WTC11 (cell line): ENCODE measurements around the gene ITGA11. TPM values are rescaled to one million over a fixed set of nuclear protein-coding genes. Genes with fewer than 3 reads are reported as not detected.
A peak's percentile ranks its signal among the peaks of the same experiment; 100 is the strongest.

ENCODE experiments used
- ATAC-seq: fragments of 200-7000 bp; cut with Tn5 transposase; 2 replicates; pipeline ENCODE4 v1.10.0; 2021; ENCODE audit warnings: mild to moderate bottlenecking, moderate library complexity
- CTCF ChIA-PET: fragments of 300-600 bp; sonication (Branson Sonifier 250); formaldehyde crosslinking; loops from one replicate; lab custom pipeline; 2021; ENCODE audit warnings: antibody characterized with exemption; lab: Charles Lee
- POLR2A ChIA-PET: fragments of 350-600 bp; sonication (Branson Sonifier 250); formaldehyde crosslinking; loops from one replicate; lab custom pipeline; 2021; ENCODE audit warnings: antibody characterized with exemption; lab: Charles Lee
- DNase-seq: peaks from one replicate; pipeline ENCODE4 v3.0.0; 2021; ENCODE audit warnings: low spot score
- H3K27ac Mint-ChIP-seq: 2 replicates; pipeline ENCODE4 v1.8.0; 2021; ENCODE audit warnings: mixed read lengths
- H3K27me3 Mint-ChIP-seq: 2 replicates; pipeline ENCODE4 v1.8.0; 2021; ENCODE audit warnings: low read depth, mild to moderate bottlenecking, moderate library complexity, mixed read lengths
- H3K36me3 Mint-ChIP-seq: 2 replicates; pipeline ENCODE4 v1.8.0; 2021; ENCODE audit warnings: mixed read lengths
- H3K4me1 Mint-ChIP-seq: 2 replicates; pipeline ENCODE4 v1.8.0; 2022; ENCODE audit warnings: mixed read lengths
- H3K4me3 Mint-ChIP-seq: 2 replicates; pipeline ENCODE4 v1.8.0; 2021; ENCODE audit warnings: mild to moderate bottlenecking, moderate library complexity, mixed read lengths
- H3K9me3 Mint-ChIP-seq: 2 replicates; pipeline ENCODE4 v1.8.0; 2021; ENCODE audit warnings: mixed read lengths
- CREB1 ChIP-seq: sonication (generic); formaldehyde crosslinking; IDR thresholded peaks from 2 replicates; pipeline ENCODE4 v1.8.0; 2023; ENCODE audit warnings: mild to moderate bottlenecking, missing genetic modification reagents
- ELF4 ChIP-seq: sonication (generic); formaldehyde crosslinking; IDR thresholded peaks from 2 replicates; pipeline ENCODE4 v1.8.1; 2022; ENCODE audit warnings: low read depth, mild to moderate bottlenecking, moderate library complexity, missing genetic modification reagents
- FOXJ3 ChIP-seq: sonication (generic); formaldehyde crosslinking; IDR thresholded peaks from 2 replicates; pipeline ENCODE4 v1.9.0; 2021; ENCODE audit warnings: missing genetic modification reagents, mild to moderate bottlenecking, borderline replicate concordance
- JUN ChIP-seq: sonication (generic); formaldehyde crosslinking; IDR thresholded peaks from 2 replicates; pipeline ENCODE4 v1.8.0; 2023; ENCODE audit warnings: mild to moderate bottlenecking, missing genetic modification reagents
- KAT7 ChIP-seq: sonication (generic); formaldehyde crosslinking; IDR thresholded peaks from 2 replicates; pipeline ENCODE4 v1.8.1; 2023; ENCODE audit warnings: missing genetic modification reagents, mild to moderate bottlenecking, borderline replicate concordance
- MYBL2 ChIP-seq: sonication (generic); formaldehyde crosslinking; IDR thresholded peaks from 2 replicates; pipeline ENCODE4 v1.8.1; 2023; ENCODE audit warnings: mild to moderate bottlenecking, moderate library complexity, missing genetic modification reagents
- NR2C2 ChIP-seq: sonication (generic); formaldehyde crosslinking; IDR thresholded peaks from 2 replicates; pipeline ENCODE4 v1.8.0; 2022; ENCODE audit warnings: mild to moderate bottlenecking, missing genetic modification reagents
- RORB ChIP-seq: fragments of 250-450 bp; sonication (Bioruptor Pico); IDR thresholded peaks from 2 replicates; pipeline ENCODE4 v1.9.0; 2021; ENCODE audit warnings: mild to moderate bottlenecking
- SMAD4 ChIP-seq: sonication (generic); formaldehyde crosslinking; IDR thresholded peaks from 2 replicates; pipeline ENCODE4 v1.8.0; 2022; ENCODE audit warnings: mild to moderate bottlenecking, missing genetic modification reagents
- SP1 ChIP-seq: sonication (generic); formaldehyde crosslinking; conservative IDR thresholded peaks from 2 replicates; pipeline ENCODE4 v1.8.1; 2022; ENCODE audit warnings: missing genetic modification reagents
- TP53 ChIP-seq: sonication (generic); formaldehyde crosslinking; IDR thresholded peaks from 2 replicates; pipeline ENCODE4 v1.8.1; 2023; ENCODE audit warnings: mild to moderate bottlenecking, missing genetic modification reagents
- ZMAT4 ChIP-seq: fragments of 250-450 bp; sonication (Bioruptor Pico); IDR thresholded peaks from 2 replicates; pipeline ENCODE4 v1.9.0; 2021; ENCODE audit warnings: mild to moderate bottlenecking
- ZNF263 ChIP-seq: sonication (generic); formaldehyde crosslinking; IDR thresholded peaks from 2 replicates; pipeline ENCODE4 v1.8.1; 2022; ENCODE audit warnings: low read depth, mild to moderate bottlenecking, moderate library complexity, missing genetic modification reagents
- ZNF317 ChIP-seq: sonication (generic); formaldehyde crosslinking; IDR thresholded peaks from 2 replicates; pipeline ENCODE4 v1.8.1; 2023; ENCODE audit warnings: low read depth, mild to moderate bottlenecking, moderate library complexity, missing genetic modification reagents, borderline replicate concordance
- ZNF396 ChIP-seq: fragments of 250-450 bp; sonication (Bioruptor Pico); IDR thresholded peaks from 2 replicates; pipeline ENCODE4 v1.8.0; 2021; ENCODE audit warnings: mild to moderate bottlenecking, moderate library complexity, borderline replicate concordance
- total RNA-seq: library from RNA; stranded (reverse); gene quantifications from 3 replicates; pipeline ENCODE4 v1.2.3, GENCODE V29; 2021
- TF ChIP-seq, protein P1 (sequence below): fragments of 250-450 bp; sonication (Bioruptor Pico); IDR thresholded peaks from 2 replicates; pipeline ENCODE4 v1.9.0; 2021; ENCODE audit warnings: mild to moderate bottlenecking, borderline replicate concordance
- TF ChIP-seq, protein P2 (sequence below): sonication (generic); formaldehyde crosslinking; IDR thresholded peaks from 2 replicates; pipeline ENCODE4 v1.8.1; 2023; ENCODE audit warnings: mild to moderate bottlenecking, missing genetic modification reagents
- TF ChIP-seq, protein P3 (sequence below): sonication (generic); formaldehyde crosslinking; IDR thresholded peaks from 2 replicates; pipeline ENCODE4 v1.8.1; 2022; ENCODE audit warnings: low read depth, missing genetic modification reagents, borderline replicate concordance
- TF ChIP-seq, protein P4 (sequence below): fragments of 250-450 bp; sonication (Bioruptor Pico); conservative IDR thresholded peaks from 2 replicates; pipeline ENCODE4 v1.9.0; 2021; ENCODE audit warnings: mild to moderate bottlenecking
- TF ChIP-seq, protein P5 (sequence below): sonication (generic); formaldehyde crosslinking; IDR thresholded peaks from 2 replicates; pipeline ENCODE4 v1.8.0; 2023; ENCODE audit warnings: missing genetic modification reagents, mild to moderate bottlenecking, borderline replicate concordance

ITGA11 gene
- total RNA-seq, 1 experiment from 2014 or later: 0.15 TPM

- Mint-ChIP-seq H3K36me3 (no peaks in the 10 kb centered on the region), H3K27ac (no peak overlapping the region; the same call in 1 of the 2 replicates), H3K4me3 (no peak overlapping the region), H3K9me3 (no peaks in the 10 kb centered on the region), H3K27me3 (no peaks in the 10 kb centered on the region), H3K4me1 (peaks cover 6% of the 10 kb centered on the region)
- TF ChIP-seq RORB (CRISPR knock-in tag) (no peak), CREB1 (no peak), JUN (no peak), TP53 (no peak), SMAD4 (CRISPR knock-in tag) (no peak), FOXJ3 (CRISPR knock-in tag) (no peak), ZNF317 (CRISPR knock-in tag) (no peak), SP1 (no peak), ZNF396 (CRISPR knock-in tag) (no peak), KAT7 (no peak), ELF4 (no peak), MYBL2 (CRISPR knock-in tag) (no peak)
- TF ChIP-seq, protein P1, sequence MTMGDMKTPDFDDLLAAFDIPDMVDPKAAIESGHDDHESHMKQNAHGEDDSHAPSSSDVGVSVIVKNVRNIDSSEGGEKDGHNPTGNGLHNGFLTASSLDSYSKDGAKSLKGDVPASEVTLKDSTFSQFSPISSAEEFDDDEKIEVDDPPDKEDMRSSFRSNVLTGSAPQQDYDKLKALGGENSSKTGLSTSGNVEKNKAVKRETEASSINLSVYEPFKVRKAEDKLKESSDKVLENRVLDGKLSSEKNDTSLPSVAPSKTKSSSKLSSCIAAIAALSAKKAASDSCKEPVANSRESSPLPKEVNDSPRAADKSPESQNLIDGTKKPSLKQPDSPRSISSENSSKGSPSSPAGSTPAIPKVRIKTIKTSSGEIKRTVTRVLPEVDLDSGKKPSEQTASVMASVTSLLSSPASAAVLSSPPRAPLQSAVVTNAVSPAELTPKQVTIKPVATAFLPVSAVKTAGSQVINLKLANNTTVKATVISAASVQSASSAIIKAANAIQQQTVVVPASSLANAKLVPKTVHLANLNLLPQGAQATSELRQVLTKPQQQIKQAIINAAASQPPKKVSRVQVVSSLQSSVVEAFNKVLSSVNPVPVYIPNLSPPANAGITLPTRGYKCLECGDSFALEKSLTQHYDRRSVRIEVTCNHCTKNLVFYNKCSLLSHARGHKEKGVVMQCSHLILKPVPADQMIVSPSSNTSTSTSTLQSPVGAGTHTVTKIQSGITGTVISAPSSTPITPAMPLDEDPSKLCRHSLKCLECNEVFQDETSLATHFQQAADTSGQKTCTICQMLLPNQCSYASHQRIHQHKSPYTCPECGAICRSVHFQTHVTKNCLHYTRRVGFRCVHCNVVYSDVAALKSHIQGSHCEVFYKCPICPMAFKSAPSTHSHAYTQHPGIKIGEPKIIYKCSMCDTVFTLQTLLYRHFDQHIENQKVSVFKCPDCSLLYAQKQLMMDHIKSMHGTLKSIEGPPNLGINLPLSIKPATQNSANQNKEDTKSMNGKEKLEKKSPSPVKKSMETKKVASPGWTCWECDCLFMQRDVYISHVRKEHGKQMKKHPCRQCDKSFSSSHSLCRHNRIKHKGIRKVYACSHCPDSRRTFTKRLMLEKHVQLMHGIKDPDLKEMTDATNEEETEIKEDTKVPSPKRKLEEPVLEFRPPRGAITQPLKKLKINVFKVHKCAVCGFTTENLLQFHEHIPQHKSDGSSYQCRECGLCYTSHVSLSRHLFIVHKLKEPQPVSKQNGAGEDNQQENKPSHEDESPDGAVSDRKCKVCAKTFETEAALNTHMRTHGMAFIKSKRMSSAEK (CRISPR knock-in tag): no peak
- TF ChIP-seq, protein P2, sequence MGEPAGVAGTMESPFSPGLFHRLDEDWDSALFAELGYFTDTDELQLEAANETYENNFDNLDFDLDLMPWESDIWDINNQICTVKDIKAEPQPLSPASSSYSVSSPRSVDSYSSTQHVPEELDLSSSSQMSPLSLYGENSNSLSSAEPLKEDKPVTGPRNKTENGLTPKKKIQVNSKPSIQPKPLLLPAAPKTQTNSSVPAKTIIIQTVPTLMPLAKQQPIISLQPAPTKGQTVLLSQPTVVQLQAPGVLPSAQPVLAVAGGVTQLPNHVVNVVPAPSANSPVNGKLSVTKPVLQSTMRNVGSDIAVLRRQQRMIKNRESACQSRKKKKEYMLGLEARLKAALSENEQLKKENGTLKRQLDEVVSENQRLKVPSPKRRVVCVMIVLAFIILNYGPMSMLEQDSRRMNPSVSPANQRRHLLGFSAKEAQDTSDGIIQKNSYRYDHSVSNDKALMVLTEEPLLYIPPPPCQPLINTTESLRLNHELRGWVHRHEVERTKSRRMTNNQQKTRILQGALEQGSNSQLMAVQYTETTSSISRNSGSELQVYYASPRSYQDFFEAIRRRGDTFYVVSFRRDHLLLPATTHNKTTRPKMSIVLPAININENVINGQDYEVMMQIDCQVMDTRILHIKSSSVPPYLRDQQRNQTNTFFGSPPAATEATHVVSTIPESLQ: no peak
- TF ChIP-seq, protein P3, sequence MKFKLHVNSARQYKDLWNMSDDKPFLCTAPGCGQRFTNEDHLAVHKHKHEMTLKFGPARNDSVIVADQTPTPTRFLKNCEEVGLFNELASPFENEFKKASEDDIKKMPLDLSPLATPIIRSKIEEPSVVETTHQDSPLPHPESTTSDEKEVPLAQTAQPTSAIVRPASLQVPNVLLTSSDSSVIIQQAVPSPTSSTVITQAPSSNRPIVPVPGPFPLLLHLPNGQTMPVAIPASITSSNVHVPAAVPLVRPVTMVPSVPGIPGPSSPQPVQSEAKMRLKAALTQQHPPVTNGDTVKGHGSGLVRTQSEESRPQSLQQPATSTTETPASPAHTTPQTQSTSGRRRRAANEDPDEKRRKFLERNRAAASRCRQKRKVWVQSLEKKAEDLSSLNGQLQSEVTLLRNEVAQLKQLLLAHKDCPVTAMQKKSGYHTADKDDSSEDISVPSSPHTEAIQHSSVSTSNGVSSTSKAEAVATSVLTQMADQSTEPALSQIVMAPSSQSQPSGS (CRISPR knock-in tag): no peak
- TF ChIP-seq, protein P4, sequence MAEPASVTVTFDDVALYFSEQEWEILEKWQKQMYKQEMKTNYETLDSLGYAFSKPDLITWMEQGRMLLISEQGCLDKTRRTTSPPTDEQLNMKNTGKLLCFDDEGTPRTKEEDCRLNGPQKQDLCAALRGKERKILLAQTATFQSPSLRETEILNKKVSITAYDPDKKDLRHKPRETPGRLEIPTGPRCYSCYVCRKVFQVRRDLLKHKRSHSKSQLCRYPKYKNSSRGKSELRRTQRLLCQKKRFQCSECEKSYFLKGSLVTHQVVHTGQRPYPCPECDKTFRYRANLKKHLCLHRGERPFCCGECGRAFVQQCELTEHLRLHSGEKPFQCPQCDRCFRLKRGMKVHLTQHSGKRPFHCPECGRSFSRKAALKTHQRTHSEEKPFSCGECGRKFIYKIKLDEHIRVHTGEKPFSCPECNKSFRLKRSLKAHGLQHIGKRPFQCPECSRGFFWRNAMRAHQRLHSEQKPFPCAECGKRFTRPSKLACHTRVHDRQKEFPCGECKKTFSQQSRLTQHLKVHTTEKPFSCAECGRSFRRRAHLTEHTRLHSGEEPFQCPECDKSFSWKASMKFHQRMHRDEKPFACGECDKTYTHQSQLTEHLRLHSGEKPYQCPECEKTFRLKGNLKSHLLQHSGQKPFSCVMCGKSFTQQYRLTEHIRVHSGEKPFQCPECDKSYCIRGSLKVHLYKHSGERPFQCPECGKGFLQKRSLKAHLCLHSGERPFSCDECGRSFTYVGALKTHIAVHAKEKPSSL: no peak
- DNase-seq: no peak
- POLR2A ChIA-PET: no interaction called here
- CTCF ChIA-PET: interaction anchor here (1.5 to 5.5 kb wide), 3 partner anchors 51 to 60 kb away, joined by 5 to 37 read pairs (median 6); no protein-coding TSS in a partner anchor
- ATAC-seq: 0 out of 2 replicates have a peak, but pooled peaks have one; percentile 31
Measured at GRCh38 chr15:68367226-68367625, 64.7 kb downstream of the ITGA11 start.

GRCh38 chr15:68366314-68366713 lies 65.6 kb downstream of the ITGA11 start:
- no peak overlapping the region for H3K27ac Mint-ChIP-seq
- no peaks in the 10 kb centered on the region for H3K36me3 Mint-ChIP-seq
- ChIA-PET POLR2A (no interaction called here), CTCF (interaction anchor here (1.5 to 5.5 kb wide), 4 partner anchors 50 to 113 kb away, joined by 5 to 37 read pairs (median 6); no protein-coding TSS in a partner anchor)
- TF ChIP-seq NR2C2 (CRISPR knock-in tag) (no peak), ZMAT4 (CRISPR knock-in tag) (no peak), ZNF263 (CRISPR knock-in tag) (no peak; the same call in 1 of the 2 replicates)
- TF ChIP-seq, protein P5, sequence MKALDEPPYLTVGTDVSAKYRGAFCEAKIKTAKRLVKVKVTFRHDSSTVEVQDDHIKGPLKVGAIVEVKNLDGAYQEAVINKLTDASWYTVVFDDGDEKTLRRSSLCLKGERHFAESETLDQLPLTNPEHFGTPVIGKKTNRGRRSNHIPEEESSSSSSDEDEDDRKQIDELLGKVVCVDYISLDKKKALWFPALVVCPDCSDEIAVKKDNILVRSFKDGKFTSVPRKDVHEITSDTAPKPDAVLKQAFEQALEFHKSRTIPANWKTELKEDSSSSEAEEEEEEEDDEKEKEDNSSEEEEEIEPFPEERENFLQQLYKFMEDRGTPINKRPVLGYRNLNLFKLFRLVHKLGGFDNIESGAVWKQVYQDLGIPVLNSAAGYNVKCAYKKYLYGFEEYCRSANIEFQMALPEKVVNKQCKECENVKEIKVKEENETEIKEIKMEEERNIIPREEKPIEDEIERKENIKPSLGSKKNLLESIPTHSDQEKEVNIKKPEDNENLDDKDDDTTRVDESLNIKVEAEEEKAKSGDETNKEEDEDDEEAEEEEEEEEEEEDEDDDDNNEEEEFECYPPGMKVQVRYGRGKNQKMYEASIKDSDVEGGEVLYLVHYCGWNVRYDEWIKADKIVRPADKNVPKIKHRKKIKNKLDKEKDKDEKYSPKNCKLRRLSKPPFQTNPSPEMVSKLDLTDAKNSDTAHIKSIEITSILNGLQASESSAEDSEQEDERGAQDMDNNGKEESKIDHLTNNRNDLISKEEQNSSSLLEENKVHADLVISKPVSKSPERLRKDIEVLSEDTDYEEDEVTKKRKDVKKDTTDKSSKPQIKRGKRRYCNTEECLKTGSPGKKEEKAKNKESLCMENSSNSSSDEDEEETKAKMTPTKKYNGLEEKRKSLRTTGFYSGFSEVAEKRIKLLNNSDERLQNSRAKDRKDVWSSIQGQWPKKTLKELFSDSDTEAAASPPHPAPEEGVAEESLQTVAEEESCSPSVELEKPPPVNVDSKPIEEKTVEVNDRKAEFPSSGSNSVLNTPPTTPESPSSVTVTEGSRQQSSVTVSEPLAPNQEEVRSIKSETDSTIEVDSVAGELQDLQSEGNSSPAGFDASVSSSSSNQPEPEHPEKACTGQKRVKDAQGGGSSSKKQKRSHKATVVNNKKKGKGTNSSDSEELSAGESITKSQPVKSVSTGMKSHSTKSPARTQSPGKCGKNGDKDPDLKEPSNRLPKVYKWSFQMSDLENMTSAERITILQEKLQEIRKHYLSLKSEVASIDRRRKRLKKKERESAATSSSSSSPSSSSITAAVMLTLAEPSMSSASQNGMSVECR (CRISPR knock-in tag): no peak
- H3K27me3 Mint-ChIP-seq: no peaks in the 10 kb centered on the region
- DNase-seq (peak; percentile 40), ATAC-seq (peak; percentile 87)
- no peak overlapping the region for H3K4me3 Mint-ChIP-seq
- H3K9me3 Mint-ChIP-seq: no peaks in the 10 kb centered on the region
- H3K4me1 Mint-ChIP-seq: peaks cover 6% of the 10 kb centered on the region
